ENCODE measurements around the gene CALU. TPM values are rescaled to one million over a fixed set of nuclear protein-coding genes. Genes with fewer than 3 reads are reported as not detected.

Gene CALU
- total and polyA plus RNA-seq, 4 donors, result 23.9 to 115 (median 99.0) TPM

DNA sequence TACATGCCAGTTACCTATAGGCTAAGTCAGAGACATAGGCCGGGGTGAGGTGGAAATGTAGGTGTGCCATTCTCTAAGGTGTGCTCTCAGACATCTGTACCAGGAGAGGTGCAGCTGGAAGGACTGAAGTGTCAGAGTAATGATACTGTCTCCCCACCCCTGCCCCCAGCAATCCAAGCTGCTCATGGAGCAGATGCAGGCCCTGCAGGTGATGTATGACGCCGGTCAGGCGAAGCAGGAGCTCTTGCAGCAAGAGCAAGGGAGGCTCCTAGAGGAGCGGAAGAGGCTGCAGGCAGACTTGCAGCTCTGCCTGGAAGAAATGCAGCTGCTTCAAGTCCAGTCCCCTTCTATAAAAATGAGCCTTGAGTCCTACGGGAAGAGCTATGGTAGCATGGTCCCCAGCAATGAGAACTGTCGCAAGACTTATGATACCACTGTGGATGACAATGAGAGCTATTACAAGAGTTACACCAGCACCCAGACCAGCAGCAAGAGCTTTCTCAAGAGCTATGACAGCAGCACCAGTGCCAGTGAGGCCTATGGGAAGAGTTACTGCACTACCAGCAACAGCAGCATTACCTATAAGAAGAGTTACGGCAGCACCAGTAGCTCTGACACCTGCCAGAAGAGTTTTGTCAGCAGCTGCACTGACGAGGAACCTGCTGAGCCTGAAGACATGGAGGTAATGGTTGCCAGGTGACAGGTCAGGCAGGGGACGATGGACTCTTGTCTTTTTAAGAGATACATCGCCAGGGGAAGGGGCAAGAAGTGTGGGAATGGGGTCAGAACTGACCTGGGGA lies 72.7 kb downstream of the CALU start:
- ATAC-seq (ENCODE audit: insufficient read depth, low FRiP score), result no peak
- no peak overlapping the region for H3K27ac ChIP-seq (ENCODE audit: low read depth in 1 of 2, low read length in 1 of 2)
- H3K9me3 ChIP-seq (ENCODE audit: control insufficient read depth in 4 of 4, insufficient read depth in 3 of 4, low read length in 3 of 4), result peaks cover 0 to 4% (median 0%) of the 10 kb centered on the region in 4 donors
- TF ChIP-seq, protein P1, sequence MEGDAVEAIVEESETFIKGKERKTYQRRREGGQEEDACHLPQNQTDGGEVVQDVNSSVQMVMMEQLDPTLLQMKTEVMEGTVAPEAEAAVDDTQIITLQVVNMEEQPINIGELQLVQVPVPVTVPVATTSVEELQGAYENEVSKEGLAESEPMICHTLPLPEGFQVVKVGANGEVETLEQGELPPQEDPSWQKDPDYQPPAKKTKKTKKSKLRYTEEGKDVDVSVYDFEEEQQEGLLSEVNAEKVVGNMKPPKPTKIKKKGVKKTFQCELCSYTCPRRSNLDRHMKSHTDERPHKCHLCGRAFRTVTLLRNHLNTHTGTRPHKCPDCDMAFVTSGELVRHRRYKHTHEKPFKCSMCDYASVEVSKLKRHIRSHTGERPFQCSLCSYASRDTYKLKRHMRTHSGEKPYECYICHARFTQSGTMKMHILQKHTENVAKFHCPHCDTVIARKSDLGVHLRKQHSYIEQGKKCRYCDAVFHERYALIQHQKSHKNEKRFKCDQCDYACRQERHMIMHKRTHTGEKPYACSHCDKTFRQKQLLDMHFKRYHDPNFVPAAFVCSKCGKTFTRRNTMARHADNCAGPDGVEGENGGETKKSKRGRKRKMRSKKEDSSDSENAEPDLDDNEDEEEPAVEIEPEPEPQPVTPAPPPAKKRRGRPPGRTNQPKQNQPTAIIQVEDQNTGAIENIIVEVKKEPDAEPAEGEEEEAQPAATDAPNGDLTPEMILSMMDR (IDR thresholded peaks at IDR 0.05; ENCODE audit: control extremely low read depth, extremely low read depth), result no peak
- no peak overlapping the region for H3K4me3 ChIP-seq
- H3K4me1 ChIP-seq (ENCODE audit: control insufficient read depth in 5 of 5, insufficient read depth in 5 of 5, low read length in 5 of 5), result peaks cover 0 to 3% (median 0%) of the 10 kb centered on the region in 5 donors
- no peak for DNase-seq
- H3K9ac ChIP-seq (ENCODE audit: insufficient read depth in 1 of 2, low read length in 2 of 2), result no peak overlapping the region
- H3K36me3 ChIP-seq (ENCODE audit: control insufficient read depth in 4 of 4, insufficient read depth in 4 of 4, low read length in 4 of 4), result peaks cover 0 to 6% (median 1%) of the 10 kb centered on the region in 4 donors
- H3K27me3 ChIP-seq (ENCODE audit: control insufficient read depth in 3 of 3, insufficient read depth in 3 of 3, low read length in 2 of 3), result no peaks in the 10 kb centered on the region
- WGBS, 2 donors, result 88 to 92% methylated on average over 11 of the region's 11 CpGs

DNA sequence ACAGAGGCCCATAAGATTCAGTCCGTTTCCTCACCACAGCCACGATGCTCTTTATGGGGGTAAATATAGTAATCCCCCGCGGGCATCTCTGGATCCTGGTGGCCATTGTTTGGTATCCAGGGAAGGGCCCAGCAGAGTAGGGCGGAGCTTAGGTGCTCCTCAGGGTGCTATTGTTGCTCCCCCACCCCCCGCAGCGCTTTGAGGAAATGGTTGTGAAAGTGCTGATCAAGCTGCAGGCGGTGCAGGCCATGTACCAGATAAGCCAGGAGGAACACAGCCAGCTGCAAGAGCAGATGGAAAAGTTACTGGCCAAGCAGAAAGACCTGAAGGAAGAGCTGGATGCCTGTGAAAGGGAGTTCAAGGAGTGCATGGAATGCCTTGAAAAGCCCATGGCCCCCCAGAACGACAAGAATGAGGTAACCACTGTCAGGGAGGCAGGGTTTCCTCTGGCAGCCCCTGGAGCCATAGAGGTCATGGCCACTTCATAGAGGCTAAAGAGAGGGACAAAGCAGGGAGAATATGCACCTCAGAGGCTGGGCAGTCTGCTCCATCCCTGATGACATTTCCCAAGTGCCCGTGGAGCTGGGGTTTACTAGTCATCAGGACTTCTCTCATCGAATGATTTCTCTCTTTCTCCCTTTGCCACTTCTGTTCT lies 73.5 kb downstream of the CALU start:
- H3K4me1 ChIP-seq (ENCODE audit: control insufficient read depth in 5 of 5, insufficient read depth in 5 of 5, low read length in 5 of 5), result peaks cover 0 to 3% (median 0%) of the 10 kb centered on the region in 5 donors
- no peaks in the 10 kb centered on the region for H3K27me3 ChIP-seq (ENCODE audit: control insufficient read depth in 3 of 3, insufficient read depth in 3 of 3, low read length in 2 of 3)
- DNase-seq (peak in 1 of 3 donors; percentile 32), ATAC-seq (ENCODE audit: insufficient read depth, low FRiP score) (no peak)
- H3K36me3 ChIP-seq (ENCODE audit: control insufficient read depth in 4 of 4, insufficient read depth in 4 of 4, low read length in 4 of 4), result peaks cover 0 to under 1% (median 0%) of the 10 kb centered on the region in 4 donors
- H3K27ac ChIP-seq (ENCODE audit: low read depth in 1 of 2, low read length in 1 of 2), result no peak overlapping the region
- H3K9me3 ChIP-seq (ENCODE audit: control insufficient read depth in 4 of 4, insufficient read depth in 3 of 4, low read length in 3 of 4), result peaks cover 0 to 4% (median 0%) of the 10 kb centered on the region in 4 donors
- no peak overlapping the region for H3K4me3 ChIP-seq
- WGBS, 2 donors, result 44 to 51% methylated on average over 11 of the region's 11 CpGs
- TF ChIP-seq, protein P1 (IDR thresholded peaks at IDR 0.05; ENCODE audit: control extremely low read depth, extremely low read depth), result no peak
- H3K9ac ChIP-seq (ENCODE audit: insufficient read depth in 1 of 2, low read length in 2 of 2), result no peak overlapping the region

DNA sequence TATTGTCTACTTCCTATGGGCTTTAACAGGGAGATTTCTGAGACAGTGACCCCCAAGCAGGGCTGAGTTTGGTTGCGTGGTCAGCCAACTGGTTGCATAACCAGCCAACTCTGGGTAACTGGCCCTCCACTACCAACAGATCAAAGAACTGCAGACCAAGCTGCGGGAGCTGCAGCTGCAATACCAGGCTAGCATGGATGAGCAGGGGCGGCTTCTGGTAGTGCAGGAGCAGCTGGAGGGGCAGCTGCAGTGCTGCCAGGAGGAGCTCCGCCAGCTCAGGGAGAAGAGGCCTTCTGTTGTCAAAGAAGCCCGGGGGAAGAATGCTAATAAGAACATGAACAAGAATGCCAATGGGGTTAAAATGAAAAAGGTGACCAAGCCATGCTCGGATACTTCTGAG lies 75.3 kb downstream of the CALU start:
- H3K9ac ChIP-seq (ENCODE audit: insufficient read depth in 1 of 2, low read length in 2 of 2), result no peak overlapping the region
- DNase-seq (no peak), ATAC-seq (ENCODE audit: insufficient read depth, low FRiP score) (no peak)
- H3K9me3 ChIP-seq (ENCODE audit: control insufficient read depth in 4 of 4, insufficient read depth in 3 of 4, low read length in 3 of 4), result peaks cover 0 to 2% (median 0%) of the 10 kb centered on the region in 4 donors
- H3K36me3 ChIP-seq (ENCODE audit: control insufficient read depth in 4 of 4, insufficient read depth in 4 of 4, low read length in 4 of 4), result no peaks in the 10 kb centered on the region
- H3K4me1 ChIP-seq (ENCODE audit: control insufficient read depth in 5 of 5, insufficient read depth in 5 of 5, low read length in 5 of 5), result peaks cover 0 to 3% (median 0%) of the 10 kb centered on the region in 5 donors
- 83 to 88% methylated on average over 6 of the region's 6 CpGs for WGBS, 2 donors
- H3K27ac ChIP-seq (ENCODE audit: low read depth in 1 of 2, low read length in 1 of 2), result no peak overlapping the region
- no peaks in the 10 kb centered on the region for H3K27me3 ChIP-seq (ENCODE audit: control insufficient read depth in 3 of 3, insufficient read depth in 3 of 3, low read length in 2 of 3)
- TF ChIP-seq, protein P1 (IDR thresholded peaks at IDR 0.05; ENCODE audit: control extremely low read depth, extremely low read depth), result no peak
- H3K4me3 ChIP-seq, result no peak overlapping the region
